Spleen (tissue), 7 donors: ENCODE data around the gene KCNB1.

Experiments used
- POLR2A ChIP-seq, 3 donors: fragments of 450-650 bp; IDR thresholded peaks; one replicate each; pipeline ENCODE4 v1.5.1; 2017; ENCODE audit warnings: antibody characterized with exemption in 3 of 3, mild to moderate bottlenecking in 1 of 3
- TF ChIP-seq, protein P1 (sequence below), 11 experiments: fragments of 200-600 bp in 7 of 11; fragments of 450-650 bp in 4 of 11; sonication (generic) in 4 of 11; IDR thresholded peaks in 8 of 11; conservative IDR thresholded peaks in 3 of 11; 1 replicate in 7 of 11; 2 replicates in 4 of 11; pipeline versions ENCODE4 v1.4.0 to v1.8.0; 2016 to 2021; ENCODE audit warnings: antibody characterized with exemption in 11 of 11, inconsistent platforms in 4 of 11, mild to moderate bottlenecking in 1 of 11
- donor health status: DM: no; HTN: no; CAD: no; lungs with moderate emphysema.
- donor health status: DM: no; HTN: no; CAD: no.
- donor health status: DM: no; HTN: no; CAD: no.

DNA sequence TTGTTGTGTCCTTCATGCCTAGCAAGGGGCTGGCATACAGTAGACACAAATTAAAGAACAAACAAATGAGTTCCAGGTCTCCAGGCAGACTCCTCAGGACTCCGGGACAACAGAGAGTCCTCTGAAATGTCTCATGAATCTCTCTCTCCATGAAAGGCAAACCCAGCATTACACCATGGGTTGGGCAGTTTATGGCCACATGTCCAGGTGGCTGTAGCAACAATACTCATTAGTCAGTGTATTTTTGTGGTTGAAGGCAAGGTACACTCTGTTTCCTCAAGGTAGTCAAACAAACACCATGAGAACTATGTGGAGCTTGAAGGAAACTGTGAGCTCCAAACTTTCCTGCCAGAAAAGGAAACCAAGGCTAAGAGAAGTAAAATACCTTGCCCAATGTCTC is 62.2 kb downstream of the KCNB1 start:
- TF ChIP-seq, protein P1, sequence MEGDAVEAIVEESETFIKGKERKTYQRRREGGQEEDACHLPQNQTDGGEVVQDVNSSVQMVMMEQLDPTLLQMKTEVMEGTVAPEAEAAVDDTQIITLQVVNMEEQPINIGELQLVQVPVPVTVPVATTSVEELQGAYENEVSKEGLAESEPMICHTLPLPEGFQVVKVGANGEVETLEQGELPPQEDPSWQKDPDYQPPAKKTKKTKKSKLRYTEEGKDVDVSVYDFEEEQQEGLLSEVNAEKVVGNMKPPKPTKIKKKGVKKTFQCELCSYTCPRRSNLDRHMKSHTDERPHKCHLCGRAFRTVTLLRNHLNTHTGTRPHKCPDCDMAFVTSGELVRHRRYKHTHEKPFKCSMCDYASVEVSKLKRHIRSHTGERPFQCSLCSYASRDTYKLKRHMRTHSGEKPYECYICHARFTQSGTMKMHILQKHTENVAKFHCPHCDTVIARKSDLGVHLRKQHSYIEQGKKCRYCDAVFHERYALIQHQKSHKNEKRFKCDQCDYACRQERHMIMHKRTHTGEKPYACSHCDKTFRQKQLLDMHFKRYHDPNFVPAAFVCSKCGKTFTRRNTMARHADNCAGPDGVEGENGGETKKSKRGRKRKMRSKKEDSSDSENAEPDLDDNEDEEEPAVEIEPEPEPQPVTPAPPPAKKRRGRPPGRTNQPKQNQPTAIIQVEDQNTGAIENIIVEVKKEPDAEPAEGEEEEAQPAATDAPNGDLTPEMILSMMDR (IDR thresholded peaks at IDR 0.05 in 8 of 11, conservative IDR thresholded peaks at IDR 0.05 in 3 of 11): no peak
- TF ChIP-seq POLR2A (IDR thresholded peaks at IDR 0.05): no peak
